Panc1 (cell line): ENCODE results near the gene BANF2. TPM values are rescaled to one million over a fixed set of nuclear protein-coding genes. Genes with fewer than 3 reads are reported as not detected.
A peak's percentile ranks its signal among the peaks of the same experiment; 100 is the strongest.

Experiments used
- ATAC-seq: fragments of 200-7000 bp; cut with Tn5 transposase; 2 replicates; pipeline ENCODE4 v1.9.1; 2020; ENCODE audit warnings: mild to moderate bottlenecking, moderate library complexity
- BruUV-seq: library from RNA; stranded (reverse); fragments of 400-500 nt; replicated peaks from 2 replicates; lab custom pipeline; 2021; lab: Mats Ljungman, UMichigan
- CTCF ChIA-PET: fragments of 300-600 bp; sonication (Branson Sonifier 250); formaldehyde crosslinking; loops from one replicate; lab custom pipeline; 2022; ENCODE audit warnings: antibody characterized with exemption; lab: Charles Lee
- POLR2A ChIA-PET: fragments of 300-600 bp; sonication (Branson Sonifier 250); formaldehyde crosslinking; loops from one replicate; lab custom pipeline; 2022; ENCODE audit warnings: antibody characterized with exemption; lab: Charles Lee
- DNase-seq: peaks from one replicate; pipeline ENCODE4 v3.0.0-alpha.2; 2010; ENCODE audit warnings: low read depth, low spot score
- H3K27ac ChIP-seq: 2 replicates; pipeline ENCODE4 v1.5.1; 2011; ENCODE audit warnings: mild to moderate bottlenecking, low read length, inconsistent platforms
- H3K27me3 ChIP-seq: fragments of 200-500 bp; sonication (Bioruptor generic); 2 replicates; pipeline ENCODE4 v1.6.0; 2014; ENCODE audit warnings: low read length, inconsistent platforms; ENCODE audit not compliant: control insufficient read depth, insufficient read depth
- H3K36me3 ChIP-seq: fragments of 200-500 bp; sonication (Bioruptor generic); 2 replicates; pipeline ENCODE4 v1.5.1; 2014; ENCODE audit warnings: inconsistent platforms, mild to moderate bottlenecking, low read length, moderate library complexity; ENCODE audit not compliant: control insufficient read depth, insufficient read depth
- H3K4me1 ChIP-seq: 2 replicates; pipeline ENCODE4 v1.5.1; 2011; ENCODE audit warnings: inconsistent platforms, mild to moderate bottlenecking, low read length, moderate library complexity; ENCODE audit not compliant: control insufficient read depth, insufficient read depth
- H3K4me3 ChIP-seq, 2 experiments: 2 replicates each; pipeline ENCODE4 v1.5.1; 2011 to 2012; ENCODE audit warnings: low read depth in 2 of 2, low read length in 2 of 2, mild to moderate bottlenecking in 2 of 2, inconsistent platforms in 1 of 2, moderate library complexity in 1 of 2
- H3K9me3 ChIP-seq: fragments of 200-500 bp; sonication (Bioruptor generic); 2 replicates; pipeline ENCODE4 v1.5.1; 2014; ENCODE audit warnings: low read depth, mild to moderate bottlenecking, inconsistent platforms, low read length, moderate library complexity; ENCODE audit not compliant: control insufficient read depth, insufficient read depth
- CTCF ChIP-seq: fragments of 450-650 bp; IDR thresholded peaks from 2 replicates; pipeline ENCODE4 v1.5.1; 2017; ENCODE audit warnings: mild to moderate bottlenecking
- POLR2AphosphoS5 ChIP-seq: IDR thresholded peaks from 2 replicates; pipeline ENCODE4 v1.6.1; 2012; ENCODE audit warnings: mild to moderate bottlenecking, low read depth, low read length, moderate library complexity
- SIN3A ChIP-seq: IDR thresholded peaks from 2 replicates; pipeline ENCODE4 v1.6.1; 2012; ENCODE audit warnings: low read depth, mild to moderate bottlenecking, low read length, moderate library complexity, borderline replicate concordance; ENCODE audit not compliant: insufficient read depth
- TCF7L2 ChIP-seq: IDR thresholded peaks from 2 replicates; pipeline ENCODE4 v1.6.1; 2011; ENCODE audit warnings: mild to moderate bottlenecking, low read depth, low read length, inconsistent platforms
- in situ Hi-C: cut with HindIII; loops from 2 replicates; pipeline ENCODE4 v1.10.0; 2016; ENCODE audit warnings: low sequenced_read_pairs, low pct_unique_long_range_greater_than_20kb
- intact Hi-C: fragments of 100-400 bp; cut with micrococcal nuclease; formaldehyde crosslinking; loops from one replicate; pipeline ENCODE4 v1.10.0; 2022; ENCODE audit not compliant: unreplicated experiment
- total RNA-seq: library from RNA; stranded (reverse); gene quantifications from one replicate; pipeline ENCODE4 v1.2.1, GENCODE V29; 2021; ENCODE audit not compliant: unreplicated experiment
- TF ChIP-seq, protein P1 (sequence below), 2 experiments: IDR thresholded peaks; 2 replicates each; pipeline ENCODE4 v1.6.1; 2011 to 2012; ENCODE audit warnings: low read depth in 2 of 2, control low read depth in 1 of 2, low read length in 1 of 2, mild to moderate bottlenecking in 1 of 2, moderate library complexity in 1 of 2; ENCODE audit not compliant: insufficient read depth in 1 of 2

BANF2 gene
- total RNA-seq, 1 experiment from 2014 or later, result not detected

GRCh38 chr20:17651129-17651759 lies 48.5 kb upstream of the BANF2 start:
- Histone ChIP-seq H3K4me1 (peaks cover 57% of the 10 kb centered on the region), H3K27ac (peak overlapping the region; percentile 76), H3K9me3 (no peaks in the 10 kb centered on the region), H3K36me3 (0 out of 2 replicates have a peak, but pooled peaks cover under 1% of the 10 kb centered on the region), H3K27me3 (no peaks in the 10 kb centered on the region), H3K4me3 (no peak overlapping the region)
- intact Hi-C loops, result no loop called here
- ChIA-PET CTCF (interaction anchor here (0.6 kb wide), 1 partner anchor 234 kb away, joined by 3 read pairs; no protein-coding TSS in a partner anchor), POLR2A (interaction anchor here (0.6 kb wide), 1 partner anchor 1074 kb away, joined by 11 read pairs; no protein-coding TSS in a partner anchor)
- in situ Hi-C loops, result no loop called here
- no peak for ATAC-seq
- no peak for DNase-seq
- no TSS peak for BruUV-seq
- no peak for TF ChIP-seq CTCF
- TF ChIP-seq, protein P1, sequence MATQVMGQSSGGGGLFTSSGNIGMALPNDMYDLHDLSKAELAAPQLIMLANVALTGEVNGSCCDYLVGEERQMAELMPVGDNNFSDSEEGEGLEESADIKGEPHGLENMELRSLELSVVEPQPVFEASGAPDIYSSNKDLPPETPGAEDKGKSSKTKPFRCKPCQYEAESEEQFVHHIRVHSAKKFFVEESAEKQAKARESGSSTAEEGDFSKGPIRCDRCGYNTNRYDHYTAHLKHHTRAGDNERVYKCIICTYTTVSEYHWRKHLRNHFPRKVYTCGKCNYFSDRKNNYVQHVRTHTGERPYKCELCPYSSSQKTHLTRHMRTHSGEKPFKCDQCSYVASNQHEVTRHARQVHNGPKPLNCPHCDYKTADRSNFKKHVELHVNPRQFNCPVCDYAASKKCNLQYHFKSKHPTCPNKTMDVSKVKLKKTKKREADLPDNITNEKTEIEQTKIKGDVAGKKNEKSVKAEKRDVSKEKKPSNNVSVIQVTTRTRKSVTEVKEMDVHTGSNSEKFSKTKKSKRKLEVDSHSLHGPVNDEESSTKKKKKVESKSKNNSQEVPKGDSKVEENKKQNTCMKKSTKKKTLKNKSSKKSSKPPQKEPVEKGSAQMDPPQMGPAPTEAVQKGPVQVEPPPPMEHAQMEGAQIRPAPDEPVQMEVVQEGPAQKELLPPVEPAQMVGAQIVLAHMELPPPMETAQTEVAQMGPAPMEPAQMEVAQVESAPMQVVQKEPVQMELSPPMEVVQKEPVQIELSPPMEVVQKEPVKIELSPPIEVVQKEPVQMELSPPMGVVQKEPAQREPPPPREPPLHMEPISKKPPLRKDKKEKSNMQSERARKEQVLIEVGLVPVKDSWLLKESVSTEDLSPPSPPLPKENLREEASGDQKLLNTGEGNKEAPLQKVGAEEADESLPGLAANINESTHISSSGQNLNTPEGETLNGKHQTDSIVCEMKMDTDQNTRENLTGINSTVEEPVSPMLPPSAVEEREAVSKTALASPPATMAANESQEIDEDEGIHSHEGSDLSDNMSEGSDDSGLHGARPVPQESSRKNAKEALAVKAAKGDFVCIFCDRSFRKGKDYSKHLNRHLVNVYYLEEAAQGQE (IDR thresholded peaks at IDR 0.05; ENCODE audit: insufficient read depth in 1 of 2, low read depth in 2 of 2, low read length in 1 of 2), result no peak
- no peak for TF ChIP-seq SIN3A
- TF ChIP-seq TCF7L2, result no peak
- no peak for TF ChIP-seq POLR2AphosphoS5

- in situ Hi-C loops, result no loop called here
Observed at GRCh38 chr20:17651760-17652388, 47.9 kb upstream of the BANF2 start.

More at GRCh38 chr20:17651760-17652388, 47.9 kb upstream of the BANF2 start:
- Histone ChIP-seq H3K27ac (peak overlapping the region; percentile 76; the same call in 1 of the 2 replicates), H3K4me3 (no peak overlapping the region), H3K36me3 (0 out of 2 replicates have a peak, but pooled peaks cover 4% of the 10 kb centered on the region), H3K4me1 (peaks cover 51% of the 10 kb centered on the region), H3K9me3 (no peaks in the 10 kb centered on the region), H3K27me3 (no peaks in the 10 kb centered on the region)
- ChIA-PET CTCF (interaction anchor here (0.6 kb wide), 1 partner anchor 234 kb away, joined by 3 read pairs; no protein-coding TSS in a partner anchor), POLR2A (no interaction called here)
- no peak for TF ChIP-seq SIN3A
- TF ChIP-seq POLR2AphosphoS5, result no peak
- TF ChIP-seq CTCF, result no peak
- TF ChIP-seq, protein P1 (IDR thresholded peaks at IDR 0.05; ENCODE audit: insufficient read depth in 1 of 2, low read depth in 2 of 2, low read length in 1 of 2), result no peak
- TF ChIP-seq TCF7L2, result no peak
- BruUV-seq, result no TSS peak
- intact Hi-C loops, result no loop called here
- DNase-seq (no peak), ATAC-seq (peak; percentile 55)
